H1 (cell line): Measurements from ENCODE around the gene TNC. TPM values are rescaled to one million over a fixed set of nuclear protein-coding genes. Genes with fewer than 3 reads are reported as not detected.

Experiments
- BACH1 ChIP-seq: IDR thresholded peaks from 2 replicates; pipeline ENCODE4 v1.6.1; 2012; ENCODE audit warnings: low read length, improper control_type of control experiment
- HDAC2 ChIP-seq, 2 experiments: fragments of 300-600 bp in 1 of 2; sonication (generic) in 1 of 2; IDR thresholded peaks; 2 replicates each; pipeline ENCODE4 v1.6.1; 2011 to 2012; ENCODE audit warnings: low read depth in 2 of 2, low read length in 2 of 2, mild to moderate bottlenecking in 2 of 2, moderate library complexity in 2 of 2, borderline replicate concordance in 1 of 2, inconsistent platforms in 1 of 2
- ZNF274 ChIP-seq: IDR thresholded peaks from 2 replicates; pipeline ENCODE4 v1.7.0; 2012; ENCODE audit warnings: low read length, borderline replicate concordance; ENCODE audit errors: extremely low read depth
- polyA plus RNA-seq, 7 experiments: library from polyadenylated mRNA; depleted of rRNA in 3 of 7; stranded (reverse) in 5 of 7; unstranded in 2 of 7; fragments of >200 nt in 5 of 7; fragments of 200-250 nt in 2 of 7; gene quantifications; 1 replicate in 5 of 7; 2 replicates in 1 of 7; 4 replicates in 1 of 7; pipeline versions ENCODE4 v1.2.1 to v1.2.3, GENCODE V29; 2011 to 2013; ENCODE audit warnings: missing spikeins in 2 of 7, mixed read lengths in 2 of 7
- total RNA-seq: library from RNA; stranded (reverse); fragmentation: NEBNext Ultra II Directional; extraction: Animal tissue kit (Norgen Biotek cat#: 25700); gene quantifications from 2 replicates; pipeline ENCODE4 v1.2.1, GENCODE V29; 2021
- TF ChIP-seq, protein P1 (sequence below), 3 experiments: IDR thresholded peaks; 1 replicate in 2 of 3; 2 replicates in 1 of 3; pipeline versions ENCODE4 v1.5.1 to v1.6.1; 2011; ENCODE audit warnings: low read length in 3 of 3, mild to moderate bottlenecking in 3 of 3, inconsistent platforms in 2 of 3, low read depth in 1 of 3, moderate library complexity in 1 of 3; ENCODE audit not compliant: insufficient read depth in 1 of 3; ENCODE audit errors: control extremely low read depth in 1 of 3

Gene TNC
- total and polyA plus RNA-seq, 2 of the 8 experiments (the other 6 are each of a cell fraction or from before 2014, with no cell fraction given), result 6.2 to 11.4 TPM

DNA sequence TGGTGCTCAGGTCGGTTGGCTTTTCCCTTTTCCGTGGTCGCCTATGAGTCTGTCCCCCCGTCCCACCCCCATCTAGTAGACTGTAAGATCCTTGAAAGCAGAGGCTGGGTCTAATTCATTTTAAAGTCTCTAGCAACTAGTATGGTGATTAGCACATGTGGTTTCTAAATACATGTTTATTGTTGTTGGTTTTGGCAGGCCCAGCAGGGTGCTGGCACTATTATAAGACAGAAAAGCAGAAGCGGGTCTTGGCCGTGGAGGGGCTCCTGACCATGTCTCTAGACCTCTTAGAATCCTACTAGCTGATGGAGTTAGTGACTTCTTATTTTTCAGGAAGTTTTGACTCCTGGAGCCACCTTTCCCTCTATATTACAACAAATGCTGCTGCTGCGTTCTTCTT, 126.1 kb downstream of the TNC start (continued):
- TF ChIP-seq HDAC2 (IDR thresholded peaks at IDR 0.05; ENCODE audit: borderline replicate concordance in 1 of 2, low read depth in 2 of 2, low read length in 2 of 2) (no peak), BACH1 (no peak), ZNF274 (no peak)
- TF ChIP-seq, protein P1, sequence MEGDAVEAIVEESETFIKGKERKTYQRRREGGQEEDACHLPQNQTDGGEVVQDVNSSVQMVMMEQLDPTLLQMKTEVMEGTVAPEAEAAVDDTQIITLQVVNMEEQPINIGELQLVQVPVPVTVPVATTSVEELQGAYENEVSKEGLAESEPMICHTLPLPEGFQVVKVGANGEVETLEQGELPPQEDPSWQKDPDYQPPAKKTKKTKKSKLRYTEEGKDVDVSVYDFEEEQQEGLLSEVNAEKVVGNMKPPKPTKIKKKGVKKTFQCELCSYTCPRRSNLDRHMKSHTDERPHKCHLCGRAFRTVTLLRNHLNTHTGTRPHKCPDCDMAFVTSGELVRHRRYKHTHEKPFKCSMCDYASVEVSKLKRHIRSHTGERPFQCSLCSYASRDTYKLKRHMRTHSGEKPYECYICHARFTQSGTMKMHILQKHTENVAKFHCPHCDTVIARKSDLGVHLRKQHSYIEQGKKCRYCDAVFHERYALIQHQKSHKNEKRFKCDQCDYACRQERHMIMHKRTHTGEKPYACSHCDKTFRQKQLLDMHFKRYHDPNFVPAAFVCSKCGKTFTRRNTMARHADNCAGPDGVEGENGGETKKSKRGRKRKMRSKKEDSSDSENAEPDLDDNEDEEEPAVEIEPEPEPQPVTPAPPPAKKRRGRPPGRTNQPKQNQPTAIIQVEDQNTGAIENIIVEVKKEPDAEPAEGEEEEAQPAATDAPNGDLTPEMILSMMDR (IDR thresholded peaks at IDR 0.05; ENCODE audit: control extremely low read depth in 1 of 3, insufficient read depth in 1 of 3, low read depth in 1 of 3, low read length in 3 of 3), result no peak
- TF ChIP-seq, all 59 proteins: peak for 0
